SK-N-SH treated with all-trans-retinoic acid at 6 μM for 48 hours (cell line): ENCODE results near the gene IFIT5.

Source experiments
- ARNTL ChIP-seq: fragments of 450-650 bp; formaldehyde crosslinking; IDR thresholded peaks from 2 replicates; pipeline ENCODE4 v1.5.0; 2020; ENCODE audit warnings: low read depth, mild to moderate bottlenecking, moderate library complexity, borderline replicate concordance
- RARB ChIP-seq: fragments of 250-450 bp; sonication (Bioruptor Pico); IDR thresholded peaks from 2 replicates; pipeline ENCODE4 v1.8.0; 2021; ENCODE audit warnings: mild to moderate bottlenecking, moderate library complexity
- SNAI2 ChIP-seq: fragments of 250-450 bp; sonication (Bioruptor Pico); IDR thresholded peaks from 2 replicates; pipeline ENCODE4 v1.5.0; 2020; ENCODE audit warnings: mild to moderate bottlenecking, moderate library complexity
- ZFP3 ChIP-seq: fragments of 250-450 bp; sonication (Bioruptor Pico); IDR thresholded peaks from 2 replicates; pipeline ENCODE4 v1.5.0; 2020; ENCODE audit warnings: mild to moderate bottlenecking, moderate library complexity
- ZFP30 ChIP-seq: fragments of 450-650 bp; formaldehyde crosslinking; IDR thresholded peaks from 2 replicates; pipeline ENCODE4 v1.5.0; 2022; ENCODE audit warnings: mild to moderate bottlenecking, moderate library complexity
- ZNF565 ChIP-seq: fragments of 450-650 bp; formaldehyde crosslinking; conservative IDR thresholded peaks from 2 replicates; pipeline ENCODE4 v1.5.0; 2020; ENCODE audit warnings: low read depth, mild to moderate bottlenecking, moderate library complexity

GRCh38 chr10:89431977-89432376 lies 17.6 kb downstream of the IFIT5 start:
- no peak for TF ChIP-seq ZNF565 (CRISPR knock-in tag)
- no peak for TF ChIP-seq ZFP30 (CRISPR knock-in tag)
- TF ChIP-seq ARNTL (CRISPR knock-in tag): no peak
- TF ChIP-seq ZFP3 (CRISPR knock-in tag): no peak
- TF ChIP-seq SNAI2 (CRISPR knock-in tag): no peak
- no peak for TF ChIP-seq RARB (CRISPR knock-in tag)
